NOMO-1 treated with dmso at 0.1 percent for 144 hours (cell line): ENCODE results near the gene CWC27.
A peak's percentile ranks its signal among the peaks of the same experiment; 100 is the strongest.
"Not testable (repeated sequence)": the region's sequence is repeated elsewhere in the genome, so short reads cannot be mapped to it uniquely, and the experiment has no call there.

Experiments
- DNase-seq: peaks from one replicate; lab custom pipeline; 2025; ENCODE audit not compliant: unreplicated experiment; lab: John Stamatoyannopoulos, UW

CWC27 gene

GRCh38 chr5:64786372-64786771 is 17.6 kb downstream of the CWC27 start:
- no peak for DNase-seq

- DNase-seq = no peak
Observed at GRCh38 chr5:64788156-64788555, 19.4 kb downstream of the CWC27 start.

- DNase-seq = no peak
Observed at GRCh38 chr5:64789457-64789856, 20.7 kb downstream of the CWC27 start.

GRCh38 chr5:64790210-64790609 is 21.5 kb downstream of the CWC27 start:
- no peak for DNase-seq

GRCh38 chr5:64792469-64792868 is 23.7 kb downstream of the CWC27 start:
- DNase-seq = no peak

- no peak for DNase-seq
Observed at GRCh38 chr5:64794053-64794770, 25.5 kb downstream of the CWC27 start.

- no peak for DNase-seq
Observed at GRCh38 chr5:64796301-64796700, 27.6 kb downstream of the CWC27 start.

GRCh38 chr5:64800926-64801325 is 32.2 kb downstream of the CWC27 start:
- no peak for DNase-seq

- no peak for DNase-seq
Observed at GRCh38 chr5:64806537-64806936, 37.8 kb downstream of the CWC27 start.

- no peak for DNase-seq
Observed at GRCh38 chr5:64807520-64807919, 38.8 kb downstream of the CWC27 start.

- peak; percentile 20 for DNase-seq
Observed at GRCh38 chr5:64811050-64811640, 42.4 kb downstream of the CWC27 start.

GRCh38 chr5:64814073-64814472 is 45.3 kb downstream of the CWC27 start:
- DNase-seq = no peak

GRCh38 chr5:64818245-64818644 is 49.5 kb downstream of the CWC27 start:
- no peak for DNase-seq

- not testable (repeated sequence) for DNase-seq
Observed at GRCh38 chr5:64819345-64819744, 50.6 kb downstream of the CWC27 start.

- DNase-seq = no peak
Observed at GRCh38 chr5:64822320-64822719, 53.6 kb downstream of the CWC27 start.

- DNase-seq = no peak
Observed at GRCh38 chr5:64826541-64826940, 57.8 kb downstream of the CWC27 start.

- DNase-seq = no peak
Observed at GRCh38 chr5:64827703-64828102, 59.0 kb downstream of the CWC27 start.

GRCh38 chr5:64830650-64831049 is 61.9 kb downstream of the CWC27 start:
- DNase-seq = not testable (repeated sequence)

- DNase-seq = no peak
Observed at GRCh38 chr5:64831996-64832395, 63.3 kb downstream of the CWC27 start.

- DNase-seq = no peak
Observed at GRCh38 chr5:64834037-64834436, 65.3 kb downstream of the CWC27 start.

GRCh38 chr5:64834611-64835010 is 65.9 kb downstream of the CWC27 start:
- no peak for DNase-seq

GRCh38 chr5:64835266-64835665 is 66.5 kb downstream of the CWC27 start:
- DNase-seq = no peak
